Measurements from ENCODE around the gene SPOCK2. TPM values are rescaled to one million over a fixed set of nuclear protein-coding genes. Genes with fewer than 3 reads are reported as not detected.

The SPOCK2 gene
- total RNA-seq, 1 experiment from 2014 or later: 0.33 TPM

DNA sequence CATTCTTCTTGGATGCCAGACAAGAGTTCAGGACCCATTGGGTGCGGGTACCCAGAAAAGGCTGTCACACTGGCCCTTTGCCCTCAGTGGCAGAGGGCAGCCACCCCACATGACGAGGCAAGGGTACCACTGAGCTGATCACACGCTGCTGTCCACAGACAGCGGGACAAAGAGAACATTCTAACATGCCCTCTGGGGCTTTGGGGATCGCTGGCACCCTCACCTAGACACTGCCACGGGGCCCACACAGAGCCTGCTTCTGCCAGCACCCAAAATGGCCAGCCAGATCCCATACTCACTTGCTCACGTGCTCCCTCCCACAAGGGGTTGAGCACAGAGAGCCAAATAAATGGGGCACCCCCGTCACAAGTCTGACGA, 16.7 kb upstream of the SPOCK2 start:
- intact Hi-C loops (cut with micrococcal nuclease): no loop called here
- no peak overlapping the region for H3K9ac ChIP-seq (ENCODE audit: low read length)

GRCh38 chr10:72104472-72105097, 16.2 kb upstream of the SPOCK2 start:
- H3K4me2 ChIP-seq (ENCODE audit: low read length): no peak overlapping the region
- no TSS peak for BruUV-seq (replicated peaks)
- POLR2A ChIA-PET (ENCODE audit: unreplicated experiment): no interaction called here
- no peak overlapping the region for H2AFZ ChIP-seq (ENCODE audit: low read length)
- H4K20me1 ChIP-seq (ENCODE audit: low read length): no peaks in the 10 kb centered on the region
- TF ChIP-seq CTCF (conservative IDR thresholded peaks at IDR 0.05; ENCODE audit: low read depth, low read length): no peak
- TF ChIP-seq EZH2 (IDR thresholded peaks at IDR 0.05; ENCODE audit: low read length, unreplicated experiment): no peak
- TF ChIP-seq EZH2phosphoT487 (IDR thresholded peaks at IDR 0.05; ENCODE audit: borderline replicate concordance, low read length): no peak
- no peaks in the 10 kb centered on the region for H3K9me2 ChIP-seq (replicated peaks; ENCODE audit: low read length)
- H3F3A ChIP-seq (ENCODE audit: low read length, unreplicated experiment): no peaks in the 10 kb centered on the region
- no peak overlapping the region for H3K9ac ChIP-seq (ENCODE audit: low read length)
- no peak overlapping the region for H3K4me3 ChIP-seq (ENCODE audit: low read length)
- DNase-seq: no peak
- no peaks in the 10 kb centered on the region for H3K79me2 ChIP-seq (ENCODE audit: low read length)
- no peaks in the 10 kb centered on the region for H3K36me3 ChIP-seq (ENCODE audit: low read depth, low read length)
- no peak overlapping the region for H3K27ac ChIP-seq (ENCODE audit: low read length)
- H3K4me1 ChIP-seq (ENCODE audit: insufficient read depth, low read length): peaks cover 34% of the 10 kb centered on the region
- ATAC-seq: no peak
- intact Hi-C loops (cut with micrococcal nuclease): no loop called here
- CTCF ChIA-PET: no interaction called here
- H3K27me3 ChIP-seq (ENCODE audit: low read length): no peaks in the 10 kb centered on the region
- no peaks in the 10 kb centered on the region for H3K9me3 ChIP-seq (ENCODE audit: low read length)

More for the DNA sequence above, 16.7 kb upstream of the SPOCK2 start:
- TF ChIP-seq CTCF (conservative IDR thresholded peaks at IDR 0.05; ENCODE audit: low read depth, low read length): no peak
- no peak for TF ChIP-seq EZH2phosphoT487 (IDR thresholded peaks at IDR 0.05; ENCODE audit: borderline replicate concordance, low read length)
- TF ChIP-seq EZH2 (IDR thresholded peaks at IDR 0.05; ENCODE audit: low read length, unreplicated experiment): no peak
- no peaks in the 10 kb centered on the region for H3K9me2 ChIP-seq (replicated peaks; ENCODE audit: low read length)
- ChIA-PET POLR2A (ENCODE audit: unreplicated experiment) (no interaction called here), CTCF (no interaction called here)
- DNase-seq (no peak), ATAC-seq (no peak)
- H3K9me3 ChIP-seq (ENCODE audit: low read length): no peaks in the 10 kb centered on the region
- H3K36me3 ChIP-seq (ENCODE audit: low read depth, low read length): no peaks in the 10 kb centered on the region
- H3K4me1 ChIP-seq (ENCODE audit: insufficient read depth, low read length): peaks cover 39% of the 10 kb centered on the region
- no peaks in the 10 kb centered on the region for H3F3A ChIP-seq (ENCODE audit: low read length, unreplicated experiment)
- H3K79me2 ChIP-seq (ENCODE audit: low read length): no peaks in the 10 kb centered on the region
- H3K27me3 ChIP-seq (ENCODE audit: low read length): no peaks in the 10 kb centered on the region
- no TSS peak for BruUV-seq (replicated peaks)
- H3K4me2 ChIP-seq (ENCODE audit: low read length): no peak overlapping the region
- H2AFZ ChIP-seq (ENCODE audit: low read length): no peak overlapping the region
- no peak overlapping the region for H3K27ac ChIP-seq (ENCODE audit: low read length)
- H4K20me1 ChIP-seq (ENCODE audit: low read length): no peaks in the 10 kb centered on the region
- no peak overlapping the region for H3K4me3 ChIP-seq (ENCODE audit: low read length)

- H3F3A ChIP-seq (ENCODE audit: low read length, unreplicated experiment): peaks cover 19% of the 10 kb centered on the region
- CTCF ChIA-PET: no interaction called here
- no peaks in the 10 kb centered on the region for H3K36me3 ChIP-seq (ENCODE audit: low read depth, low read length)
- ATAC-seq (no peak), DNase-seq (no peak)
- H3K27me3 ChIP-seq (ENCODE audit: low read length): no peaks in the 10 kb centered on the region
- no peak overlapping the region for H2AFZ ChIP-seq (ENCODE audit: low read length)
- peaks cover 36% of the 10 kb centered on the region for H3K4me1 ChIP-seq (ENCODE audit: insufficient read depth, low read length)
- H3K27ac ChIP-seq (ENCODE audit: low read length): no peak overlapping the region
- no peak overlapping the region for H3K4me3 ChIP-seq (ENCODE audit: low read length)
- H3K4me2 ChIP-seq (ENCODE audit: low read length): no peak overlapping the region
- H3K9me3 ChIP-seq (ENCODE audit: low read length): no peaks in the 10 kb centered on the region
- no peaks in the 10 kb centered on the region for H3K9me2 ChIP-seq (replicated peaks; ENCODE audit: low read length)
- intact Hi-C loops (cut with micrococcal nuclease): no loop called here
- POLR2A ChIA-PET (ENCODE audit: unreplicated experiment): no interaction called here
- H3K79me2 ChIP-seq (ENCODE audit: low read length): no peaks in the 10 kb centered on the region
- no peaks in the 10 kb centered on the region for H4K20me1 ChIP-seq (ENCODE audit: low read length)
- no peak for TF ChIP-seq EZH2 (IDR thresholded peaks at IDR 0.05; ENCODE audit: low read length, unreplicated experiment)
- TF ChIP-seq CTCF (conservative IDR thresholded peaks at IDR 0.05; ENCODE audit: low read depth, low read length): no peak
- no peak for TF ChIP-seq EZH2phosphoT487 (IDR thresholded peaks at IDR 0.05; ENCODE audit: borderline replicate concordance, low read length)
- no TSS peak for BruUV-seq (replicated peaks)
- no peak overlapping the region for H3K9ac ChIP-seq (ENCODE audit: low read length)
Observed at GRCh38 chr10:72099600-72099921, 11.2 kb upstream of the SPOCK2 start.
